ENCODE measurements around the gene LHX3.

DNA sequence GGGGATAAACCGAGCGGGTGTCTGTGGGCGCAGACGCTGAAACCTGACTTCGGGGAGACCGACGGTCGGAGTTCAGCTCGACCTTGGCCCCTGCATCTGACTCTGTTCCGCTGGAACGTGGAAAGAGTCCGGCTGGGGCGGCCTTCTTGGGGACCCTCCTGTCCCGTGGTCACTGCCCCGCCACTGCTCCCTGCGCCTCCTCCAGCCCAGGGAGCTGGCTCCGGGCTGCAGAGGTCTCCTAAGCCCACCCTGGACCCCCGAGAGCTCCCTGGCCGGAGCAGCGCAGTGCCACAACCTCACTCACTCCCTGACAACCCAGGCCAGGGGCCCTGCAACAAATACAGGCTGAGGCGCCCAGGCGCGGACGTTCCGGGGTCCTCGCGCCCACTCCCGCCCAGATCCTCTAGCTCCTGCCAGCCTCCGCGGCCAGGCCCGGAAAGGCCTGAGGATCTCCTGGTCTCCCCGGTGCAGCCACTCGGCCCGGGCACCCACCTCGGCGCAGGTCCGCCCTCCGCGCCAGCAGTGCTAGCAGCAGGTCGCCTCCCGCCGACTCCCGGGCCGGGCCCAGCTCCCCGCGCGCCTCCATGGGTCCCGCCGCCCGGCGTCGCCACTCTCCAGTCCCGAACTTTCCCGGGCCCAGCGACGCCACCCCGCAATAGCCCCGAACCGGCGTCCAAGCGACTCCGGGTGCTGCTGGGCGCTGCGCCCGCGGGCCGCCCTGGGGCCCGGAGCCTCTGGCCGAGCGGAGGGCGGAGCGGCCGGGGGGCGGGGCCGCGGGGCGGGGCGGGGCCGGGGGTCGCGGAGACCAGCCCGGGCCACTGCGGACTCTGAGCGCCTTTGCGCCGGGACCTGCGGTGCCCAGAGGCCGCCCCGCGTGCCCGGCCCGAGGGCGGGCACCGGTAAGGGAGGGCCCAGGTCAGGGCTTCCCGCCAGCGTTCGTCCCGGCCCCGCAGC is 2.2 kb downstream of the LHX3 start:
- TF ChIP-seq, protein P1, sequence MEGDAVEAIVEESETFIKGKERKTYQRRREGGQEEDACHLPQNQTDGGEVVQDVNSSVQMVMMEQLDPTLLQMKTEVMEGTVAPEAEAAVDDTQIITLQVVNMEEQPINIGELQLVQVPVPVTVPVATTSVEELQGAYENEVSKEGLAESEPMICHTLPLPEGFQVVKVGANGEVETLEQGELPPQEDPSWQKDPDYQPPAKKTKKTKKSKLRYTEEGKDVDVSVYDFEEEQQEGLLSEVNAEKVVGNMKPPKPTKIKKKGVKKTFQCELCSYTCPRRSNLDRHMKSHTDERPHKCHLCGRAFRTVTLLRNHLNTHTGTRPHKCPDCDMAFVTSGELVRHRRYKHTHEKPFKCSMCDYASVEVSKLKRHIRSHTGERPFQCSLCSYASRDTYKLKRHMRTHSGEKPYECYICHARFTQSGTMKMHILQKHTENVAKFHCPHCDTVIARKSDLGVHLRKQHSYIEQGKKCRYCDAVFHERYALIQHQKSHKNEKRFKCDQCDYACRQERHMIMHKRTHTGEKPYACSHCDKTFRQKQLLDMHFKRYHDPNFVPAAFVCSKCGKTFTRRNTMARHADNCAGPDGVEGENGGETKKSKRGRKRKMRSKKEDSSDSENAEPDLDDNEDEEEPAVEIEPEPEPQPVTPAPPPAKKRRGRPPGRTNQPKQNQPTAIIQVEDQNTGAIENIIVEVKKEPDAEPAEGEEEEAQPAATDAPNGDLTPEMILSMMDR (IDR thresholded peaks at IDR 0.05) = no peak
- TF ChIP-seq POLR2A (IDR thresholded peaks at IDR 0.05) (no peak), POLR2AphosphoS5 (IDR thresholded peaks at IDR 0.05) (no peak)

Measured in prostate gland (tissue), 2 donors.